GM12874 (cell line): ENCODE data around the gene MT1E.

ENCODE experiments used
- CTCF ChIP-seq: IDR thresholded peaks from 2 replicates; pipeline ENCODE4 v1.5.1; 2011; ENCODE audit warnings: low read depth, mild to moderate bottlenecking, control low read depth, low read length, moderate library complexity; ENCODE audit not compliant: insufficient read depth

Gene MT1E

GRCh38 chr16:56657555-56658326, 32.2 kb downstream of the MT1E start, which contains the start of gene MT1F:
Gene MT1F, plus strand, starts transcription at chr16:56657959. Its CDS starts 100 bp downstream, at chr16:56658059.
- TF ChIP-seq CTCF, result no peak

GRCh38 chr16:56658327-56658875, 32.8 kb downstream of the MT1E start:
- TF ChIP-seq CTCF, result no peak

- no peak for TF ChIP-seq CTCF
Observed at GRCh38 chr16:56662357-56663354, 37.1 kb downstream of the MT1E start.

- TF ChIP-seq CTCF, result no peak
Observed at GRCh38 chr16:56664506-56664905, 38.9 kb downstream of the MT1E start.

GRCh38 chr16:56667581-56668571, 42.3 kb downstream of the MT1E start, which contains the start of gene MT1G:
Gene MT1G, minus strand, starts transcription at chr16:56668065. Its CDS starts 72 bp downstream, at chr16:56667993.
- TF ChIP-seq CTCF, result no peak

- no peak for TF ChIP-seq CTCF
Observed at GRCh38 chr16:56669005-56669839, 43.6 kb downstream of the MT1E start, which contains the start of gene MT1H. Gene MT1H, plus strand, starts transcription at chr16:56669814. Its CDS starts 71 bp downstream, at chr16:56669885.
